Testis (tissue), 3 donors: ENCODE results near the gene CACNA2D3. TPM values are rescaled to one million over a fixed set of nuclear protein-coding genes. Genes with fewer than 3 reads are reported as not detected.

Source experiments
- DNase-seq: peaks from one replicate; pipeline ENCODE4 v3.0.0-alpha.2; 2019
- H3K27ac ChIP-seq, 2 donors: fragments of 200-600 bp; sonication (generic); one replicate each; pipeline ENCODE4 v1.5.1; 2019
- H3K27me3 ChIP-seq: fragments of 200-600 bp; sonication (generic); one replicate; pipeline ENCODE4 v1.5.1; 2019
- H3K36me3 ChIP-seq: fragments of 200-600 bp; sonication (generic); one replicate; pipeline ENCODE4 v1.5.1; 2017; ENCODE audit warnings: low read depth; ENCODE audit errors: missing control alignments
- H3K4me1 ChIP-seq: fragments of 200-600 bp; sonication (generic); one replicate; pipeline ENCODE4 v1.5.1; 2019
- H3K4me3 ChIP-seq, 2 donors: fragments of 200-600 bp; sonication (generic); one replicate each; pipeline ENCODE4 v1.5.1; 2017 to 2019
- H3K9me3 ChIP-seq: fragments of 200-600 bp; sonication (generic); one replicate; pipeline ENCODE4 v1.5.1; 2017
- CTCF ChIP-seq, 3 experiments: fragments of 450-650 bp in 2 of 3; fragments of 200-600 bp in 1 of 3; sonication (generic) in 1 of 3; IDR thresholded peaks; one replicate each; pipeline ENCODE4 v1.5.1; 2016 to 2019; ENCODE audit warnings: antibody characterized with exemption in 3 of 3, mild to moderate bottlenecking in 2 of 3, moderate library complexity in 1 of 3
- POLR2A ChIP-seq: fragments of 450-650 bp; IDR thresholded peaks from one replicate; pipeline ENCODE4 v1.6.1; 2017; ENCODE audit warnings: antibody characterized with exemption, mild to moderate bottlenecking, moderate library complexity
- WGBS, 2 donors: methylation state at CpG; one replicate each; pipeline ENCODE4 v1.1.5; 2018; 5-methylcytosine and 5-hydroxymethylcytosine counted together
- intact Hi-C: fragments of 100-400 bp; cut with DNase I; formaldehyde crosslinking; loops from one replicate; pipeline ENCODE4 v1.15.1; 2023; ENCODE audit warnings: low total_unique reads
- polyA plus RNA-seq: library from polyadenylated mRNA; stranded (reverse); fragments of 350-450 nt; fragmentation: Illumina TruSeq; extraction: RNeasy Lipid Tissue Mini Kit (QIAGEN cat#74804); gene quantifications from one replicate; pipeline ENCODE4 v1.2.3, GENCODE V29; 2014; ENCODE audit warnings: low read depth, low replicate concordance; ENCODE audit not compliant: insufficient read depth
- total RNA-seq, 2 donors: library from RNA; depleted of rRNA; stranded (reverse); fragments of >200 nt; gene quantifications; one replicate each; pipeline ENCODE4 v1.2.3, GENCODE V29; 2016

Gene CACNA2D3
- total and polyA plus RNA-seq, 3 donors from 2014 or later, result 10.1 to 16.5 (median 11.2) TPM

DNA sequence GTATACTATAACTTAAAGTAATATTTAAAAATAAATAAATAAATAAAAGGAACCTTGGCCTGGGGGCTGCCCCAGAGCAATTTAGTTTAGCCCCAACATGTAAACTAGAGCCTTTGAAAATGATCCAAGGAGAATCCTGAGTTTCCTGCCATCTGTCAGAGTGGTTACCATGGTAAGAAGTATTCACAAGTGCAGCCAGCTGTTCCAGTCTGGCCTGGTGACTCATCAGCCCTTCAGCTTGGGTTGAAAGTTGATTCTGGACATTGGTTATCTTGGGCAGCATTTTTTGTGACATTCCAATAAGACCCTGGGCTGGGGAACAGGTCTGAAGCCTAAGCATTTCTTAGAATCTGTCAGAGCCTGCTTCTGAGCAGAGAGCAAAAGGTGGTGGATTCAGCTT lies 878.2 kb downstream of the CACNA2D3 start:
- no peaks in the 10 kb centered on the region for H3K9me3 ChIP-seq
- intact Hi-C loops, result no loop called here

DNA sequence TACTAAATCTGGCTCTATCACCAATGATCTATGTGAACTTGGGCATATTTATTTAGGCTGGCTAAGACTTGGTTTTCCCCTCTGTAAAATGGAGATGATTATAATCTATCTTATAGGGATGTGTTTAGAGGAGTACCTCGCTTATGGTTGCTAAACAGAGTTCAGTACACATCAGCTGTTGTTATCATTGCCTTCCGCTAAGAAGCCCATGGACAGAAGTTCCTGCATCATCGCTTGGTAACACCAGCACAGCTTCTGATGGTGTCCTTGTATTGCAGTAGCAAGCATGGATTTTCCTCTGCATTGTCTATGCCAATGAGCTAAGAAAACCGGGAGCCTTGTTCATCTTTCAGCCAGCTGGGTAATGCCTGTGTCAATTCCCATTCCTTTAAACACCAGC lies 878.6 kb downstream of the CACNA2D3 start:
- 88 to 98% methylated on average over 4 of the region's 4 CpGs for WGBS, 2 donors
- Histone ChIP-seq H3K4me1 (no peaks in the 10 kb centered on the region), H3K36me3 (no peaks in the 10 kb centered on the region), H3K27ac (no peak overlapping the region), H3K4me3 (no peak overlapping the region), H3K9me3 (no peaks in the 10 kb centered on the region), H3K27me3 (no peaks in the 10 kb centered on the region)
- intact Hi-C loops, result no loop called here
- no peak for TF ChIP-seq POLR2A
- TF ChIP-seq CTCF (IDR thresholded peaks at IDR 0.05), result no peak
- no peak for DNase-seq

More for the DNA sequence above, 878.2 kb downstream of the CACNA2D3 start:
- no peak for DNase-seq
- no peak overlapping the region for H3K27ac ChIP-seq
- TF ChIP-seq CTCF (IDR thresholded peaks at IDR 0.05) (no peak), POLR2A (no peak)
- H3K36me3 ChIP-seq, result no peaks in the 10 kb centered on the region
- H3K4me3 ChIP-seq, result no peak overlapping the region
- H3K27me3 ChIP-seq, result no peaks in the 10 kb centered on the region
- H3K4me1 ChIP-seq, result no peaks in the 10 kb centered on the region

GRCh38 chr3:55002416-55002930 lies 880.1 kb downstream of the CACNA2D3 start:
- WGBS, 2 donors, result 78 to 85% methylated on average over 8 to 9 of the region's 9 CpGs
- H3K9me3 ChIP-seq, result no peaks in the 10 kb centered on the region

GRCh38 chr3:55006244-55006676 lies 883.9 kb downstream of the CACNA2D3 start:
- TF ChIP-seq POLR2A, result no peak
- no peak for TF ChIP-seq CTCF (IDR thresholded peaks at IDR 0.05)
- no peak overlapping the region for H3K4me3 ChIP-seq
- H3K27ac ChIP-seq, result no peak overlapping the region
- no peaks in the 10 kb centered on the region for H3K36me3 ChIP-seq
- WGBS, 2 donors, result 52 to 71% methylated on average over 8 of the region's 8 CpGs
- no peaks in the 10 kb centered on the region for H3K9me3 ChIP-seq
- no peaks in the 10 kb centered on the region for H3K27me3 ChIP-seq
- intact Hi-C loops, result no loop called here
- no peak for DNase-seq
- H3K4me1 ChIP-seq, result no peaks in the 10 kb centered on the region

More at GRCh38 chr3:55002416-55002930, 880.1 kb downstream of the CACNA2D3 start:
- Histone ChIP-seq H3K4me1 (no peaks in the 10 kb centered on the region), H3K4me3 (no peak overlapping the region), H3K36me3 (no peaks in the 10 kb centered on the region), H3K27me3 (no peaks in the 10 kb centered on the region), H3K27ac (no peak overlapping the region)
- intact Hi-C loops, result no loop called here
- DNase-seq, result no peak
- TF ChIP-seq CTCF (IDR thresholded peaks at IDR 0.05) (no peak), POLR2A (no peak)

DNA sequence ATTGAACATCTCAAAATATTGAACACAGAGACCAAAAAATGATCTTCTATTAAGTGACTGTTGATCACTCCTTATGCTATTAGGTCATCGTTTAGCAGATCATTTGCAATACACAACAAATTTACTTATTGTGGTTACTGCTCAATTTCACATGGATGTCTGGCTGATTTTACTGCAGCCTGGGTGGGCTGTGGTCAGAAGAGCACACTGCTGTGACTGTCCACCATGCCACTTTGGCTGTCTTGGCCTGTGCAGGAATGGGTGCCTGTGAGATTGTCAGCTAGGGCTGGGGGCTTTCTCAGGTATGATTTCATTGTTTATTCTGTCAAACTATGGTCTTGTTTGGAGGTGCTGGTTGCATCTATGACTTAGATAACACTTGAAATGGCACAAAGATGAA lies 885.6 kb downstream of the CACNA2D3 start:
- WGBS, 2 donors, result 79 to 86% methylated on average over 1 of the region's 1 CpG
- H3K4me3 ChIP-seq, result no peak overlapping the region
- no peaks in the 10 kb centered on the region for H3K27me3 ChIP-seq

More for the DNA sequence above, 885.6 kb downstream of the CACNA2D3 start:
- H3K4me1 ChIP-seq, result no peaks in the 10 kb centered on the region
- no peak for DNase-seq
- H3K9me3 ChIP-seq, result no peaks in the 10 kb centered on the region
- intact Hi-C loops, result no loop called here
- no peak for TF ChIP-seq POLR2A
- no peak for TF ChIP-seq CTCF (IDR thresholded peaks at IDR 0.05)
- no peak overlapping the region for H3K27ac ChIP-seq
- no peaks in the 10 kb centered on the region for H3K36me3 ChIP-seq
